Liver (tissue), 9 donors: ENCODE measurements around the gene HCN2. TPM values are rescaled to one million over a fixed set of nuclear protein-coding genes. Genes with fewer than 3 reads are reported as not detected.

ENCODE experiments used
- DNase-seq: peaks from one replicate; pipeline ENCODE4 v3.0.0-alpha.2; 2017; ENCODE audit warnings: low spot score
- H3K27ac ChIP-seq, 2 donors: one replicate each; pipeline ENCODE4 v1.7.0; 2013; ENCODE audit warnings: inconsistent platforms in 2 of 2, low read length in 2 of 2, control low read depth in 1 of 2, low read depth in 1 of 2, mild to moderate bottlenecking in 1 of 2
- H3K27me3 ChIP-seq, 4 donors: one replicate each; pipeline versions ENCODE4 v1.6.1 to v1.7.0; 2013; ENCODE audit warnings: low read length in 3 of 4, inconsistent platforms in 1 of 4, mild to moderate bottlenecking in 1 of 4, moderate library complexity in 1 of 4; ENCODE audit not compliant: control insufficient read depth in 4 of 4, insufficient read depth in 4 of 4
- H3K36me3 ChIP-seq, 4 donors: one replicate each; pipeline versions ENCODE4 v1.6.1 to v1.7.0; 2013; ENCODE audit warnings: low read length in 3 of 4, mild to moderate bottlenecking in 3 of 4, low read depth in 1 of 4, moderate library complexity in 1 of 4; ENCODE audit not compliant: control insufficient read depth in 4 of 4, insufficient read depth in 3 of 4
- H3K4me1 ChIP-seq, 4 donors: one replicate each; pipeline versions ENCODE4 v1.6.1 to v1.7.0; 2013; ENCODE audit warnings: low read length in 3 of 4, mild to moderate bottlenecking in 3 of 4, moderate library complexity in 1 of 4; ENCODE audit not compliant: control insufficient read depth in 4 of 4, insufficient read depth in 4 of 4
- H3K4me3 ChIP-seq, 3 donors: one replicate each; pipeline versions ENCODE4 v1.6.1 to v1.7.0; 2013; ENCODE audit warnings: low read length in 3 of 3, control low read depth in 1 of 3, low read depth in 1 of 3, mild to moderate bottlenecking in 1 of 3
- H3K9ac ChIP-seq, 2 donors: one replicate each; pipeline ENCODE4 v1.7.0; 2013; ENCODE audit warnings: low read length in 2 of 2, mild to moderate bottlenecking in 2 of 2, moderate library complexity in 2 of 2, control low read depth in 1 of 2, low read depth in 1 of 2
- H3K9me3 ChIP-seq, 4 donors: one replicate each; pipeline versions ENCODE4 v1.6.1 to v1.7.0; 2013; ENCODE audit warnings: low read length in 3 of 4; ENCODE audit not compliant: control insufficient read depth in 4 of 4
- CTCF ChIP-seq: fragments of 150-350 bp; IDR thresholded peaks from 2 replicates; pipeline ENCODE4 v1.5.1; 2017; ENCODE audit warnings: improper control_type of control experiment, low read depth, low read length; ENCODE audit not compliant: missing input control
- EGR1 ChIP-seq, 2 donors: IDR thresholded peaks; 2 replicates each; pipeline ENCODE4 v1.6.1; 2016 to 2018; ENCODE audit warnings: antibody characterized with exemption in 2 of 2, low read depth in 2 of 2
- FOXA1 ChIP-seq: IDR thresholded peaks from 2 replicates; pipeline ENCODE4 v1.6.1; 2016; ENCODE audit warnings: antibody characterized with exemption
- FOXA2 ChIP-seq: IDR thresholded peaks from 2 replicates; pipeline ENCODE4 v1.6.1; 2016; ENCODE audit warnings: antibody characterized with exemption
- HNF4A ChIP-seq, 2 donors: conservative IDR thresholded peaks; 2 replicates each; pipeline ENCODE4 v1.6.1; 2016; ENCODE audit warnings: antibody characterized with exemption in 2 of 2, mild to moderate bottlenecking in 2 of 2
- HNF4G ChIP-seq: IDR thresholded peaks from 2 replicates; pipeline ENCODE4 v1.6.1; 2016; ENCODE audit warnings: antibody characterized with exemption
- MAX ChIP-seq: IDR thresholded peaks from 2 replicates; pipeline ENCODE4 v1.6.1; 2016; ENCODE audit warnings: antibody characterized with exemption
- NR2F2 ChIP-seq: IDR thresholded peaks from 2 replicates; pipeline ENCODE4 v1.6.1; 2016; ENCODE audit warnings: antibody characterized with exemption
- RAD21 ChIP-seq, 2 donors: IDR thresholded peaks; 2 replicates each; pipeline ENCODE4 v1.6.1; 2016; ENCODE audit warnings: antibody characterized with exemption in 2 of 2, mild to moderate bottlenecking in 2 of 2
- REST ChIP-seq: IDR thresholded peaks from 2 replicates; pipeline ENCODE4 v1.6.1; 2016; ENCODE audit warnings: antibody characterized with exemption, mild to moderate bottlenecking
- RXRA ChIP-seq, 2 donors: IDR thresholded peaks; 2 replicates each; pipeline ENCODE4 v1.6.1; 2017 to 2018; ENCODE audit warnings: antibody characterized with exemption in 2 of 2, mild to moderate bottlenecking in 1 of 2
- SP1 ChIP-seq: IDR thresholded peaks from 2 replicates; pipeline ENCODE4 v1.6.1; 2018; ENCODE audit warnings: antibody characterized with exemption, mild to moderate bottlenecking
- TAF1 ChIP-seq: conservative IDR thresholded peaks from 2 replicates; pipeline ENCODE4 v1.6.1; 2016; ENCODE audit warnings: antibody characterized with exemption, mild to moderate bottlenecking
- ZBTB33 ChIP-seq: IDR thresholded peaks from 2 replicates; pipeline ENCODE4 v1.6.1; 2016; ENCODE audit warnings: antibody characterized with exemption
- WGBS: extraction: QIAGEN DNeasy Blood & Tissue Kit; methylation state at CpG from one replicate; pipeline ENCODE4 v1.1.7; 2013; 5-methylcytosine and 5-hydroxymethylcytosine counted together
- polyA plus RNA-seq, 2 donors: library from polyadenylated mRNA; stranded (reverse) in 1 of 2; unstranded in 1 of 2; fragments of 200-250 nt in 1 of 2; fragments of >200 nt in 1 of 2; fragmentation: Nextera tagmentation in 1 of 2; extraction: Ambion mirVana in 1 of 2; gene quantifications; one replicate each; pipeline versions ENCODE4 v1.2.1 to v1.2.3, GENCODE V29; 2013 to 2015
- total RNA-seq, 2 donors: library from RNA; depleted of rRNA; stranded (reverse); fragments of >200 nt; gene quantifications; one replicate each; pipeline ENCODE4 v1.2.3, GENCODE V29; 2014
- donor health status: healthy.
- donor health status: healthy.
- donor health status: healthy.
- donor health status: healthy.
- donor health status: healthy.

The HCN2 gene
- total and polyA plus RNA-seq, 4 donors, result 0.05 to 0.17 (median 0.13) TPM; not detected in 1

- WGBS, result 65% methylated on average over 38 of the region's 38 CpGs
- Histone ChIP-seq H3K36me3 (peaks cover 5 to 8% (median 7%) of the 10 kb centered on the region in 4 donors), H3K4me1 (peaks cover 23 to 40% (median 34%) of the 10 kb centered on the region in 4 donors), H3K9me3 (no peaks in the 10 kb centered on the region), H3K27me3 (no peaks in the 10 kb centered on the region), H3K27ac (peak overlapping the region in 1 of 2 donors; percentile 84), H3K9ac (no peak overlapping the region), H3K4me3 (peak overlapping the region in 2 of 3 donors; percentile 37 to 38)
- TF ChIP-seq MAX (no peak), REST (no peak), FOXA1 (no peak), HNF4G (no peak), EGR1 (IDR thresholded peaks at IDR 0.05; ENCODE audit: low read depth in 2 of 2) (no peak), RXRA (IDR thresholded peaks at IDR 0.05) (no peak), HNF4A (conservative IDR thresholded peaks at IDR 0.05) (no peak), FOXA2 (no peak), RAD21 (IDR thresholded peaks at IDR 0.05) (no peak), TAF1 (no peak), CTCF (no peak), SP1 (no peak), NR2F2 (no peak), ZBTB33 (no peak)
- peak; percentile 80 for DNase-seq
Measured at GRCh38 chr19:575527-576506, 13.9 kb upstream of the HCN2 start.
